NCI-H2196 (cell line): ENCODE measurements around the gene PYM1.

Experiments
- DNase-seq: peaks from one replicate; lab custom pipeline; 2025; ENCODE audit not compliant: unreplicated experiment; lab: John Stamatoyannopoulos, UW

PYM1 gene

GRCh38 chr12:55927588-55928502, at the start of gene PYM1:
PYM1 (minus strand) TSS chr12:55927894; CDS start chr12:55927761, 133 bp downstream.
- peak; percentile 65 for DNase-seq

GRCh38 chr12:55974308-55974730, 46.6 kb upstream of the PYM1 start:
- peak; percentile 36 for DNase-seq

GRCh38 chr12:55973599-55974307, 46.1 kb upstream of the PYM1 start, which contains the start of gene RAB5B:
RAB5B (plus strand) TSS chr12:55974078; CDS start chr12:55986961, 12,883 bp downstream.
- peak; percentile 100 for DNase-seq

GRCh38 chr12:55972911-55973598, 45.4 kb upstream of the PYM1 start:
- no peak for DNase-seq

- no peak for DNase-seq
Observed at GRCh38 chr12:55972456-55972855, 44.8 kb upstream of the PYM1 start.

- DNase-seq, result no peak
Observed at GRCh38 chr12:55972042-55972441, 44.3 kb upstream of the PYM1 start.

GRCh38 chr12:55970775-55971174, 43.1 kb upstream of the PYM1 start:
- DNase-seq, result no peak

GRCh38 chr12:55969356-55969755, 41.7 kb upstream of the PYM1 start:
- no peak for DNase-seq

GRCh38 chr12:55966408-55967281, 39.0 kb upstream of the PYM1 start, which contains the start of gene CDK2:
CDK2 (plus strand) TSS chr12:55966830; CDS start chr12:55967009, 179 bp downstream.
- DNase-seq, result peak; percentile 87

GRCh38 chr12:55965941-55966407, 38.3 kb upstream of the PYM1 start, which contains the start of gene PMEL:
PMEL (minus strand) TSS chr12:55966042; CDS start chr12:55966011, 31 bp downstream.
- DNase-seq, result no peak

GRCh38 chr12:55965240-55965639, 37.5 kb upstream of the PYM1 start:
- no peak for DNase-seq

GRCh38 chr12:55963760-55964159, 36.1 kb upstream of the PYM1 start:
- no peak for DNase-seq

- DNase-seq, result peak; percentile 74
Observed at GRCh38 chr12:55957106-55957859, 29.6 kb upstream of the PYM1 start.

GRCh38 chr12:55955800-55956508, 28.3 kb upstream of the PYM1 start:
- peak; percentile 14 for DNase-seq

- no peak for DNase-seq
Observed at GRCh38 chr12:55955344-55955743, 27.6 kb upstream of the PYM1 start.

GRCh38 chr12:55946553-55946952, 18.9 kb upstream of the PYM1 start:
- DNase-seq, result no peak

- no peak for DNase-seq
Observed at GRCh38 chr12:55942577-55943136, 15.0 kb upstream of the PYM1 start.

- no peak for DNase-seq
Observed at GRCh38 chr12:55942055-55942454, 14.4 kb upstream of the PYM1 start.
